K562 (cell line): ENCODE measurements around the gene HK1. TPM values are rescaled to one million over a fixed set of nuclear protein-coding genes. Genes with fewer than 3 reads are reported as not detected.

ENCODE experiments used
- ATAC-seq: fragments of 200-7000 bp; cut with Tn5 transposase; 3 replicates; pipeline ENCODE4 v1.9.1; 2020; ENCODE audit warnings: moderate library complexity
- BruUV-seq: library from RNA; stranded (reverse); fragments of 400-500 nt; replicated peaks from 2 replicates; lab custom pipeline; 2021; lab: Mats Ljungman, UMichigan
- CTCF ChIA-PET: fragments of 300-600 bp; formaldehyde crosslinking; extraction: SDS; loops from one replicate; lab custom pipeline; 2021; ENCODE audit warnings: low intra/inter-chr PET ratio; lab: Yijun Ruan, JAX
- POLR2A ChIA-PET: fragments of 300-600, 350-650 bp; sonication (Branson Sonifier 250); formaldehyde crosslinking; extraction: SDS; loops from one replicate; lab custom pipeline; 2021; ENCODE audit warnings: antibody characterized with exemption, inconsistent platforms; lab: Yijun Ruan, JAX
- DNase-seq, 4 experiments: peaks; one replicate each; pipeline versions ENCODE4 v3.0.0 to v3.0.0-alpha.2; 2011 to 2018; ENCODE audit warnings: low spot score in 3 of 4, mixed read lengths in 3 of 4; ENCODE audit errors: extremely low read depth in 1 of 4
- FAIRE-seq: peaks from 2 replicates; lab custom pipeline; 2011; peaks lifted over from hg19 to GRCh38; lab: Jason Lieb, UNC
- H2AFZ ChIP-seq: 2 replicates; pipeline ENCODE4 v1.6.0; 2011; ENCODE audit warnings: low read depth, low read length, control low read depth, inconsistent platforms
- H3K27ac ChIP-seq: fragments of 200-600 bp; 3 replicates; pipeline ENCODE4 v1.8.0; 2011; ENCODE audit warnings: low read depth, mild to moderate bottlenecking, control low read depth, inconsistent platforms, low read length, moderate library complexity, mixed read lengths; ENCODE audit errors: extremely low read depth
- H3K27me3 ChIP-seq, 2 experiments: fragments of 300-600 bp in 1 of 2; 2 replicates in 1 of 2; 3 replicates in 1 of 2; pipeline versions ENCODE4 v1.6.0 to v1.8.0; 2011; ENCODE audit warnings: inconsistent platforms in 2 of 2, low read length in 2 of 2, mild to moderate bottlenecking in 1 of 2, mixed read lengths in 1 of 2, moderate library complexity in 1 of 2; ENCODE audit not compliant: control insufficient read depth in 2 of 2, insufficient read depth in 2 of 2
- H3K36me3 ChIP-seq: fragments of 300-600 bp; 3 replicates; pipeline ENCODE4 v1.8.0; 2011; ENCODE audit warnings: mild to moderate bottlenecking, low read length, inconsistent platforms; ENCODE audit not compliant: control insufficient read depth, insufficient read depth
- H3K4me1 ChIP-seq, 2 experiments: fragments of 200-600 bp in 1 of 2; replicated peaks in 1 of 2; 2 replicates in 1 of 2; 3 replicates in 1 of 2; pipeline versions ENCODE4 v1.5.1 to v1.8.0; 2011; ENCODE audit warnings: inconsistent platforms in 2 of 2, low read length in 2 of 2, mild to moderate bottlenecking in 1 of 2, mixed read lengths in 1 of 2, moderate library complexity in 1 of 2; ENCODE audit not compliant: control insufficient read depth in 2 of 2, insufficient read depth in 2 of 2
- H3K4me2 ChIP-seq: 2 replicates; pipeline ENCODE4 v1.6.1; 2011; ENCODE audit warnings: low read length, control low read depth, inconsistent platforms, mixed read lengths; ENCODE audit not compliant: insufficient read depth
- H3K4me3 ChIP-seq: fragments of 200-600 bp; sonication (generic), shearing (Covaris generic); 2 replicates; pipeline ENCODE4 v1.5.1; 2016; ENCODE audit warnings: control low read depth, inconsistent platforms
- H3K79me2 ChIP-seq: fragments of 200-600 bp; 3 replicates; pipeline ENCODE4 v1.8.0; 2011; ENCODE audit warnings: low read length, inconsistent platforms; ENCODE audit not compliant: control insufficient read depth, insufficient read depth
- H3K9ac ChIP-seq, 2 experiments: 2 replicates each; pipeline versions ENCODE4 v1.6.0 to v1.6.1; 2011; ENCODE audit warnings: low read depth in 2 of 2, low read length in 2 of 2, control low read depth in 1 of 2, inconsistent platforms in 1 of 2, mild to moderate bottlenecking in 1 of 2, mixed read lengths in 1 of 2; ENCODE audit not compliant: insufficient read depth in 1 of 2
- H3K9me1 ChIP-seq: one replicate; pipeline ENCODE4 v1.6.0; 2011; ENCODE audit warnings: inconsistent platforms, mild to moderate bottlenecking, low read length, moderate library complexity; ENCODE audit not compliant: control insufficient read depth, insufficient read depth
- H3K9me3 ChIP-seq: replicated peaks from 2 replicates; pipeline ENCODE4 v1.5.1; 2011; ENCODE audit warnings: low read depth, low read length, inconsistent platforms; ENCODE audit not compliant: control insufficient read depth, insufficient read depth
- H4K20me1 ChIP-seq: replicated peaks from 2 replicates; pipeline ENCODE4 v1.6.1; 2011; ENCODE audit warnings: low read length, inconsistent platforms, mixed read lengths; ENCODE audit not compliant: control insufficient read depth, insufficient read depth
- CC2D1A ChIP-seq: fragments of 450-650 bp; IDR thresholded peaks from 2 replicates; pipeline ENCODE4 v1.6.1; 2017; ENCODE audit warnings: mild to moderate bottlenecking
- KLF16 ChIP-seq: IDR thresholded peaks from 2 replicates; pipeline ENCODE4 v1.6.1; 2016; ENCODE audit warnings: antibody characterized with exemption
- WGBS: fragments of 100-300 bp; shearing (Covaris generic); methylation state at CpG from one replicate; pipeline ENCODE4 v1.1.6; 2016; ENCODE audit warnings: low coverage, mixed read lengths; ENCODE audit not compliant: insufficient coverage; ENCODE audit errors: missing lambda C conversion rate; 5-methylcytosine and 5-hydroxymethylcytosine counted together
- in situ Hi-C: fragments of 300-500 bp; cut with MboI; formaldehyde crosslinking; loops from 4 replicates; pipeline ENCODE4 v1.15.0; 2018; ENCODE audit warnings: inconsistent platforms, mixed read lengths
- intact Hi-C: fragments of 100-400 bp; cut with micrococcal nuclease; formaldehyde crosslinking; loops from 2 replicates; pipeline ENCODE4 v1.14.2; 2022
- polyA plus RNA-seq, 8 experiments: library from polyadenylated mRNA; depleted of rRNA in 4 of 8; stranded (reverse) in 5 of 8; unstranded in 3 of 8; fragments of >200 nt; fragmentation: Nextera tagmentation in 2 of 8; fragmentation: Illumina TruSeq in 1 of 8; extraction: Ambion mirVana in 2 of 8; extraction: Trizol in 1 of 8; gene quantifications; 2 replicates each; pipeline versions ENCODE4 v1.2.1 to v1.2.3, GENCODE V29; 2011 to 2014; ENCODE audit warnings: inconsistent platforms in 1 of 8, missing spikeins in 1 of 8
- total RNA-seq, 7 experiments: library from RNA; depleted of rRNA in 6 of 7; stranded (reverse); fragments of >200 nt in 6 of 7; fragmentation: Illumina TruSeq in 2 of 7; extraction: Trizol in 2 of 7; gene quantifications; 2 replicates each; pipeline versions ENCODE4 v1.2.1 to v1.2.3, GENCODE V29; 2011 to 2021; ENCODE audit warnings: low replicate concordance in 1 of 7
- TF ChIP-seq, protein P1 (sequence below), 2 experiments: fragments of 150-350 bp in 1 of 2; IDR thresholded peaks; 2 replicates each; pipeline ENCODE4 v1.6.1; 2012 to 2016; ENCODE audit warnings: low read depth in 2 of 2, low read length in 2 of 2, mild to moderate bottlenecking in 1 of 2, moderate library complexity in 1 of 2
- TF ChIP-seq, protein P2 (sequence below): sonication (generic); formaldehyde crosslinking; IDR thresholded peaks from 2 replicates; pipeline ENCODE4 v1.8.0; 2022; ENCODE audit warnings: missing genetic modification reagents, mild to moderate bottlenecking, moderate library complexity, borderline replicate concordance
- TF ChIP-seq, protein P3 (sequence below): fragments of 250-450 bp; sonication (Bioruptor Pico); IDR thresholded peaks from 2 replicates; pipeline ENCODE4 v1.4.0; 2020; ENCODE audit warnings: mild to moderate bottlenecking, moderate library complexity
- TF ChIP-seq, protein P4 (sequence below): sonication (generic); formaldehyde crosslinking; IDR thresholded peaks from 2 replicates; pipeline ENCODE4 v1.8.0; 2022; ENCODE audit warnings: mild to moderate bottlenecking, missing genetic modification reagents

HK1 gene
- total and polyA plus RNA-seq, 9 of the 15 experiments (the other 6 are each of a cell fraction or from before 2014, with no cell fraction given), result 29.2 to 444 (median 193) TPM

DNA sequence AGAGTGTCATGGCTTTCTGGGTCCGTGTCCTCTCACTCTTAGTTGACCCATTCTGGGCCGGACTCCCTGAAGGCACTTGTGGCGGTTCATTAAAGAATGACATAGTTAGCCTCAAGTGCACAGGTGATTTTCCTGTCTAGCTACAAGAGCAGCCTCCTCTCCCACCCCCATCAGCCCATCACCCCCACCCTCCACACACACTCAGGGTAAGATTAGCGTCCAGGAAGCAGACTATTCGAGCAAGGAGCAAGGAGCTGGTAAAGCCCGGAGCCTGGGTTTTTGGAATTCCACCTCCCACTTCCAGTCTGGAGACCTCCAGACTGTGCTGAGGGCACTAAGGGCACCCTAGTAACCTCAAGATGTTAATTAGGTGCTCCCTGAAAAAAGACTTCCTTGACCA, 98.9 kb downstream of the HK1 start (continued):
- TF ChIP-seq, protein P1, sequence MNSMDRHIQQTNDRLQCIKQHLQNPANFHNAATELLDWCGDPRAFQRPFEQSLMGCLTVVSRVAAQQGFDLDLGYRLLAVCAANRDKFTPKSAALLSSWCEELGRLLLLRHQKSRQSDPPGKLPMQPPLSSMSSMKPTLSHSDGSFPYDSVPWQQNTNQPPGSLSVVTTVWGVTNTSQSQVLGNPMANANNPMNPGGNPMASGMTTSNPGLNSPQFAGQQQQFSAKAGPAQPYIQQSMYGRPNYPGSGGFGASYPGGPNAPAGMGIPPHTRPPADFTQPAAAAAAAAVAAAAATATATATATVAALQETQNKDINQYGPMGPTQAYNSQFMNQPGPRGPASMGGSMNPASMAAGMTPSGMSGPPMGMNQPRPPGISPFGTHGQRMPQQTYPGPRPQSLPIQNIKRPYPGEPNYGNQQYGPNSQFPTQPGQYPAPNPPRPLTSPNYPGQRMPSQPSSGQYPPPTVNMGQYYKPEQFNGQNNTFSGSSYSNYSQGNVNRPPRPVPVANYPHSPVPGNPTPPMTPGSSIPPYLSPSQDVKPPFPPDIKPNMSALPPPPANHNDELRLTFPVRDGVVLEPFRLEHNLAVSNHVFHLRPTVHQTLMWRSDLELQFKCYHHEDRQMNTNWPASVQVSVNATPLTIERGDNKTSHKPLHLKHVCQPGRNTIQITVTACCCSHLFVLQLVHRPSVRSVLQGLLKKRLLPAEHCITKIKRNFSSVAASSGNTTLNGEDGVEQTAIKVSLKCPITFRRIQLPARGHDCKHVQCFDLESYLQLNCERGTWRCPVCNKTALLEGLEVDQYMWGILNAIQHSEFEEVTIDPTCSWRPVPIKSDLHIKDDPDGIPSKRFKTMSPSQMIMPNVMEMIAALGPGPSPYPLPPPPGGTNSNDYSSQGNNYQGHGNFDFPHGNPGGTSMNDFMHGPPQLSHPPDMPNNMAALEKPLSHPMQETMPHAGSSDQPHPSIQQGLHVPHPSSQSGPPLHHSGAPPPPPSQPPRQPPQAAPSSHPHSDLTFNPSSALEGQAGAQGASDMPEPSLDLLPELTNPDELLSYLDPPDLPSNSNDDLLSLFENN (IDR thresholded peaks at IDR 0.05; ENCODE audit: low read depth in 2 of 2, low read length in 2 of 2), result no peak
- no peak for TF ChIP-seq KLF16
- TF ChIP-seq, protein P2, sequence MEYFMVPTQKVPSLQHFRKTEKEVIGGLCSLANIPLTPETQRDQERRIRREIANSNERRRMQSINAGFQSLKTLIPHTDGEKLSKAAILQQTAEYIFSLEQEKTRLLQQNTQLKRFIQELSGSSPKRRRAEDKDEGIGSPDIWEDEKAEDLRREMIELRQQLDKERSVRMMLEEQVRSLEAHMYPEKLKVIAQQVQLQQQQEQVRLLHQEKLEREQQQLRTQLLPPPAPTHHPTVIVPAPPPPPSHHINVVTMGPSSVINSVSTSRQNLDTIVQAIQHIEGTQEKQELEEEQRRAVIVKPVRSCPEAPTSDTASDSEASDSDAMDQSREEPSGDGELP, result no peak

DNA sequence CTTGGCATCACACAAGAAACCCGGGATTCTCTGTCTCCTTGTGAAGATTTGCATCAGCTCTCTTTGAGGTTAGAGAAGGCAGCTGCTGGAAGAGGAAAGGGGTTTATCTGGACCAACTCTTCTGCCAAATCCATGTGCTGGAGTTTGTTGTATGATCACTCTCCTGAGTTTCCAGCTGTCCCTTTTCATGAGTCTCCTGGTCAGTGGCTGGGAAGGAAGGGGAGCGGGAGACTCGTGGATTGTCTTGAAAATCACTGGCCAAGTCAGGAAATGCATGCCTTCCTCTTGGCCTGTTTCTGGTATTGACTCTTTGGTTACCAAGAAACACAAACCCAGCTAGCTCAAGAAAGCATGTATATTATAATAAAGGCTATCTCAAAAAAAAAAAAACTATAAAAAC, 99.6 kb downstream of the HK1 start:
- BruUV-seq, result no TSS peak
- in situ Hi-C loops, result no loop called here

More for the DNA sequence above, 99.6 kb downstream of the HK1 start:
- Histone ChIP-seq H2AFZ (no peak overlapping the region), H3K36me3 (peaks cover 100% of the 10 kb centered on the region), H4K20me1 (peaks cover 5% of the 10 kb centered on the region; the same call in 1 of the 2 replicates), H3K27ac (no peak overlapping the region), H3K9ac (no peak overlapping the region), H3K4me3 (no peak overlapping the region), H3K79me2 (peaks cover 15% of the 10 kb centered on the region), H3K4me2 (no peak overlapping the region), H3K9me3 (no peaks in the 10 kb centered on the region), H3K27me3 (no peaks in the 10 kb centered on the region), H3K4me1 (peaks cover 0 to 10% of the 10 kb centered on the region in 2 experiments; a peak in 1 of 5 replicates), H3K9me1 (no peaks in the 10 kb centered on the region)
- ChIA-PET CTCF (no interaction called here), POLR2A (interaction anchor here (0.8 kb wide), 1 partner anchor 128 kb away, joined by 3 read pairs; no protein-coding TSS in a partner anchor)
- intact Hi-C loops, result no loop called here
- ATAC-seq (no peak), DNase-seq (no peak), FAIRE-seq (no peak)
- TF ChIP-seq CC2D1A, result no peak
- TF ChIP-seq, protein P3, sequence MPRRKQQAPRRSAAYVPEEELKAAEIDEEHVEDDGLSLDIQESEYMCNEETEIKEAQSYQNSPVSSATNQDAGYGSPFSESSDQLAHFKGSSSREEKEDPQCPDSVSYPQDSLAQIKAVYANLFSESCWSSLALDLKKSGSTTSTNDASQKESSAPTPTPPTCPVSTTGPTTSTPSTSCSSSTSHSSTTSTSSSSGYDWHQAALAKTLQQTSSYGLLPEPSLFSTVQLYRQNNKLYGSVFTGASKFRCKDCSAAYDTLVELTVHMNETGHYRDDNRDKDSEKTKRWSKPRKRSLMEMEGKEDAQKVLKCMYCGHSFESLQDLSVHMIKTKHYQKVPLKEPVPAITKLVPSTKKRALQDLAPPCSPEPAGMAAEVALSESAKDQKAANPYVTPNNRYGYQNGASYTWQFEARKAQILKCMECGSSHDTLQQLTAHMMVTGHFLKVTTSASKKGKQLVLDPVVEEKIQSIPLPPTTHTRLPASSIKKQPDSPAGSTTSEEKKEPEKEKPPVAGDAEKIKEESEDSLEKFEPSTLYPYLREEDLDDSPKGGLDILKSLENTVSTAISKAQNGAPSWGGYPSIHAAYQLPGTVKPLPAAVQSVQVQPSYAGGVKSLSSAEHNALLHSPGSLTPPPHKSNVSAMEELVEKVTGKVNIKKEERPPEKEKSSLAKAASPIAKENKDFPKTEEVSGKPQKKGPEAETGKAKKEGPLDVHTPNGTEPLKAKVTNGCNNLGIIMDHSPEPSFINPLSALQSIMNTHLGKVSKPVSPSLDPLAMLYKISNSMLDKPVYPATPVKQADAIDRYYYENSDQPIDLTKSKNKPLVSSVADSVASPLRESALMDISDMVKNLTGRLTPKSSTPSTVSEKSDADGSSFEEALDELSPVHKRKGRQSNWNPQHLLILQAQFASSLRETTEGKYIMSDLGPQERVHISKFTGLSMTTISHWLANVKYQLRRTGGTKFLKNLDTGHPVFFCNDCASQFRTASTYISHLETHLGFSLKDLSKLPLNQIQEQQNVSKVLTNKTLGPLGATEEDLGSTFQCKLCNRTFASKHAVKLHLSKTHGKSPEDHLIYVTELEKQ (CRISPR knock-in tag), result no peak
- TF ChIP-seq, protein P4, sequence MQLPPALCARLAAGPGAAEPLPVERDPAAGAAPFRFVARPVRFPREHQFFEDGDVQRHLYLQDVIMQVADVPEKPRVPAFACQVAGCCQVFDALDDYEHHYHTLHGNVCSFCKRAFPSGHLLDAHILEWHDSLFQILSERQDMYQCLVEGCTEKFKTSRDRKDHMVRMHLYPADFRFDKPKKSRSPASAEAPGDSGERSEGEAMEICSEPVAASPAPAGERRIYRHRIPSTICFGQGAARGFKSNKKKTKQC (CRISPR knock-in tag), result no peak
- 81% methylated on average over 3 of the region's 3 CpGs for WGBS
